GM12892 (cell line): ENCODE data around the gene CTBP2.

Experiments used
- POLR2A ChIP-seq: IDR thresholded peaks from 2 replicates; pipeline ENCODE4 v1.6.1; 2011; ENCODE audit warnings: low read depth, low read length, control low read depth
- TAF1 ChIP-seq: IDR thresholded peaks from 2 replicates; pipeline ENCODE4 v1.6.1; 2011; ENCODE audit warnings: low read depth, mild to moderate bottlenecking, control low read depth, low read length, borderline replicate concordance

DNA sequence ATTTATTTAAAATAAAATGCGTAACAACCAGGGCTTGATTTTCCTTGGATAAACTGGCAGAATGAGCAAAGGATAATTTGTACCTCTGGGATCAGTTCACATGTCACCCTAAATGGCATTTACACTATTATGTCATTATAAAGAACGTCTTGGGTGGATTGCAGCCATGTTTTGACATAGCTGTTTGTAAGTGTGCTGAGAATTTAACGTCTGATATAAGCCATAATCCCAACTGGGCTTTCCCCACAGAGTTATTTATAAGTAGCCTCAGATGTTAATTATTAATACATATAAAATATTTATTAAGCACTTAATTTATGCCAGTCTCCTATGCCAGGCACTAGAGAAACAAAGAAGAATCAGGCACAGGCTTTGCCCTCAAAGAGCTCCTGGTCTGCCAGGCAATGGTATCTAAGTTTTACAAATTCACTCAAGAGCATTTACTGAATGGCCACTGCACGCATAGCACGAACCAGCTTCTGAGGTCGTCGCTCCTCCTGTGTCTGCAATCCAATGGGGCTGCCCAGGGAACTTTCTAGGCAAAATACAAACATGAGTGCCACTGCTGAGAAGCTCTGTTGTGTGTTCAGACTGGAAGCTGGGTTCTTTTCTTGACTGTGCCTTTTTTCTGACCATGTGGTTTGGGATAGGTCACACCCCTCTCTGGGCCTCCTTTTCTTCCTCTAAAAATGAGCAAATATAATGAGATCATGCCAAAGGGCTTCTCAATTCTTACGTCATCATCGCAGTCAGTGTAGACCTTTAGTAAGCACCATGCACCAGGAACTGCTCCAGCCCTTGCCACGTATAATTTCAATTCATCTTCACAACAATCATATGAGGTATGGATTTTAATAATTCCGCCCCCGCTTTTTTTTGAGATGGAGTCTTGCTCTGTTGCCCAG is 11.3 kb upstream of the CTBP2 start:
- no peak for TF ChIP-seq POLR2A
- no peak for TF ChIP-seq TAF1
